D721Med (cell line): ENCODE results near the gene ADAM22.

Experiments used
- DNase-seq: peaks from one replicate; pipeline ENCODE4 v3.0.0; 2011; ENCODE audit warnings: low spot score; ENCODE audit not compliant: insufficient read length
- FAIRE-seq: peaks from 2 replicates; lab custom pipeline; 2011; peaks lifted over from hg19 to GRCh38; lab: Jason Lieb, UNC
- CTCF ChIP-seq: IDR thresholded peaks from 2 replicates; pipeline ENCODE4 v1.5.1; 2012; ENCODE audit warnings: mild to moderate bottlenecking, control low read depth; ENCODE audit not compliant: insufficient read depth; ENCODE audit errors: missing control alignments

The ADAM22 gene

DNA sequence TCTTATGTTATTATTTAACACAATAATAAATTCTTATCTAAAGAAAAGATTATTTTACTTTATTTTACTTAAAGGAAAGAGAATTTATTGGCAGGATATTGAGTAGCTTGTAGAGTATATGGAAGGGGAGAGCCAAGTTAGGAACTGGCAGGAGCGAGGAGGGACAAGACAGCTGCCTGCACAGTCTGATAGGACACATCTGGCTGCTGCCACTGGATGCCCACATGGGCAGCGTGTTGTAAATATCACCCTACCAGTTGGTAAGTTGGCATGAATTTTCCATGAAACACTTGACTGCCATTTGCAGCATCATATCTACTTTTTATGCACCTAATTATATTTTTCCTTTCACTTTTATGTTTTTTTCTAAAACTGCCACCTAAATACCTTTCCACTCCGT is 266.2 kb downstream of the ADAM22 start:
- DNase-seq (no peak), FAIRE-seq (no peak)
- no peak for TF ChIP-seq CTCF

GRCh38 chr7:88200789-88201188 is 266.7 kb downstream of the ADAM22 start:
- no peak for DNase-seq
- FAIRE-seq: no peak
- no peak for TF ChIP-seq CTCF

- no peak for DNase-seq
- no peak for FAIRE-seq
- no peak for TF ChIP-seq CTCF
Observed at GRCh38 chr7:88201305-88201704, 267.3 kb downstream of the ADAM22 start.

GRCh38 chr7:88202278-88202677 is 268.2 kb downstream of the ADAM22 start:
- DNase-seq (no peak), FAIRE-seq (no peak)
- no peak for TF ChIP-seq CTCF

- FAIRE-seq: no peak
- no peak for DNase-seq
- no peak for TF ChIP-seq CTCF
Observed at GRCh38 chr7:88202799-88203198, 268.7 kb downstream of the ADAM22 start.

DNA sequence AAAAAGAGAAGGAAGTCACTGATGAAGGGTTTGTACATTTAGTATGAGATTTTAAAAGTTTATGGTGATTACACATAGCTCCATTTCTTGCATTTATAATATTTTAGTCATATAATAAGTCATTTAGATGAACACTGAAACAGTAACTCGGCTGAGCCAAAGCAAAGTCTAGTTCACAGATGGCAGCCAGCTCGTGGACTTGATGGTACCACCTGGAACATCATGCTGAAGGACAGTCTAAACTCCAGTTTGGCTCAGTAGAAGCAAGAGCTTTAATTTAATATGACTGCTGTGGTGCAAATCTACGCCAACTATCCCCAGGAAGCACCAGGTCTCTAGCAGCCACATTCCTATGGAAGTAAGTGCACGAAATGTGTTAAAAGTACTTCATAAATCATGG is 269.4 kb downstream of the ADAM22 start:
- DNase-seq: no peak
- no peak for TF ChIP-seq CTCF
- FAIRE-seq: no peak

GRCh38 chr7:88204525-88205110 is 270.6 kb downstream of the ADAM22 start:
- FAIRE-seq (no peak), DNase-seq (no peak)
- no peak for TF ChIP-seq CTCF
